HG02623 (cell line): ENCODE measurements around the gene TRAF3.
A peak's percentile ranks its signal among the peaks of the same experiment; 100 is the strongest.

Experiments
- ATAC-seq: cut with Tn5 transposase; IDR thresholded peaks from one replicate; pipeline ENCODE4 v1.9.1; 2021; ENCODE audit warnings: moderate library complexity; ENCODE audit not compliant: unreplicated experiment

The TRAF3 gene

GRCh38 chr14:102775855-102776760 lies 1.1 kb upstream of the TRAF3 start:
- no peak for ATAC-seq

- peak; percentile 11 for ATAC-seq
Observed at GRCh38 chr14:102777711-102778337, 575 bp downstream of the TRAF3 start.

GRCh38 chr14:102778338-102779083 lies 1.3 kb downstream of the TRAF3 start:
- no peak for ATAC-seq

- no peak for ATAC-seq
Observed at GRCh38 chr14:102779084-102779462, 1.8 kb downstream of the TRAF3 start.

GRCh38 chr14:102779574-102780315 lies 2.5 kb downstream of the TRAF3 start:
- no peak for ATAC-seq

GRCh38 chr14:102781063-102781462 lies 3.8 kb downstream of the TRAF3 start:
- no peak for ATAC-seq

GRCh38 chr14:102782974-102783373 lies 5.7 kb downstream of the TRAF3 start:
- ATAC-seq = no peak

GRCh38 chr14:102784892-102785594 lies 7.8 kb downstream of the TRAF3 start:
- no peak for ATAC-seq

GRCh38 chr14:102785595-102785963 lies 8.3 kb downstream of the TRAF3 start:
- no peak for ATAC-seq

- no peak for ATAC-seq
Observed at GRCh38 chr14:102786768-102787167, 9.5 kb downstream of the TRAF3 start.

GRCh38 chr14:102789349-102789748 lies 12.1 kb downstream of the TRAF3 start:
- ATAC-seq = no peak

GRCh38 chr14:102793531-102794328 lies 16.5 kb downstream of the TRAF3 start:
- ATAC-seq = no peak

GRCh38 chr14:102795060-102795925 lies 18.0 kb downstream of the TRAF3 start:
- ATAC-seq = no peak

GRCh38 chr14:102796661-102797190 lies 19.5 kb downstream of the TRAF3 start:
- ATAC-seq = no peak

- ATAC-seq = peak; percentile 43
Observed at GRCh38 chr14:102798926-102799325, 21.7 kb downstream of the TRAF3 start.

- no peak for ATAC-seq
Observed at GRCh38 chr14:102799684-102800562, 22.7 kb downstream of the TRAF3 start.

GRCh38 chr14:102802834-102803523 lies 25.7 kb downstream of the TRAF3 start:
- ATAC-seq = no peak
